Hepatic stellate cell (primary cell): ENCODE results near the gene PRRC1.

Source experiments
- DNase-seq: peaks from one replicate; pipeline ENCODE4 v3.0.0; 2011; ENCODE audit warnings: low spot score

The PRRC1 gene

GRCh38 chr5:127580731-127581130 is 63.3 kb downstream of the PRRC1 start:
- no peak for DNase-seq

- no peak for DNase-seq
Observed at GRCh38 chr5:127581450-127581849, 64.0 kb downstream of the PRRC1 start.

- no peak for DNase-seq
Observed at GRCh38 chr5:127582773-127583370, 65.4 kb downstream of the PRRC1 start.

GRCh38 chr5:127583866-127584265 is 66.4 kb downstream of the PRRC1 start:
- DNase-seq: no peak

- DNase-seq: no peak
Observed at GRCh38 chr5:127585661-127586060, 68.2 kb downstream of the PRRC1 start.

- no peak for DNase-seq
Observed at GRCh38 chr5:127586066-127586770, 68.8 kb downstream of the PRRC1 start.

GRCh38 chr5:127586811-127587210 is 69.4 kb downstream of the PRRC1 start:
- no peak for DNase-seq

GRCh38 chr5:127587246-127587917 is 69.9 kb downstream of the PRRC1 start:
- no peak for DNase-seq

GRCh38 chr5:127588368-127588767 is 70.9 kb downstream of the PRRC1 start:
- DNase-seq: no peak

GRCh38 chr5:127589309-127590030 is 72.0 kb downstream of the PRRC1 start:
- DNase-seq: no peak

- no peak for DNase-seq
Observed at GRCh38 chr5:127590156-127590722, 72.8 kb downstream of the PRRC1 start.

GRCh38 chr5:127595484-127596368 is 78.3 kb downstream of the PRRC1 start:
- DNase-seq: no peak

- DNase-seq: no peak
Observed at GRCh38 chr5:127596501-127596900, 79.1 kb downstream of the PRRC1 start.

GRCh38 chr5:127599320-127599719 is 81.9 kb downstream of the PRRC1 start:
- DNase-seq: no peak

GRCh38 chr5:127599847-127600246 is 82.4 kb downstream of the PRRC1 start:
- DNase-seq: no peak

GRCh38 chr5:127601111-127601510 is 83.7 kb downstream of the PRRC1 start:
- no peak for DNase-seq

- DNase-seq: no peak
Observed at GRCh38 chr5:127601601-127602000, 84.2 kb downstream of the PRRC1 start.

GRCh38 chr5:127602481-127602880 is 85.0 kb downstream of the PRRC1 start:
- no peak for DNase-seq

- DNase-seq: no peak
Observed at GRCh38 chr5:127602896-127603844, 85.7 kb downstream of the PRRC1 start.
